ENCODE data around the gene REX1BD.
"Not testable (repeated sequence)": the region's sequence is repeated elsewhere in the genome, so short reads cannot be mapped to it uniquely, and the experiment has no call there.

DNA sequence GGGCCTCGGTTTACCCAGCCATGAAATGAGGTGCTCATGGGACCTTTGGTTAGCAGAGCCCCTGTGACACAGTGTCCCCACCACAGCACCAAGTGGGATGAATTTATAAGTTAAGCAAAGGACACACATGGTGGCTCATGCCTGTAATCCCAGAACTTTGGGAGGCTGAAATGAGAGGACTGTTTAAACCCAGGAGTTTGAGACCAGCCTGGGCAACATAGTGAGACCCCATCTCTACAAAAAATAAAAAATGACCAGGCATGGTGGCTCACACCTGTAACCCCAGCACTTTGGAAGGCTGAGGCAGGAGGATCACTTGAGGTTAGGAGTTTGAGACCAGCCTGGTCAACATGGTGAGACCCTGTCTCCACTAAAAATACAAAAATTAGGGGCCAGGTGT lies 48.4 kb upstream of the REX1BD start:
- TF ChIP-seq, protein P1, sequence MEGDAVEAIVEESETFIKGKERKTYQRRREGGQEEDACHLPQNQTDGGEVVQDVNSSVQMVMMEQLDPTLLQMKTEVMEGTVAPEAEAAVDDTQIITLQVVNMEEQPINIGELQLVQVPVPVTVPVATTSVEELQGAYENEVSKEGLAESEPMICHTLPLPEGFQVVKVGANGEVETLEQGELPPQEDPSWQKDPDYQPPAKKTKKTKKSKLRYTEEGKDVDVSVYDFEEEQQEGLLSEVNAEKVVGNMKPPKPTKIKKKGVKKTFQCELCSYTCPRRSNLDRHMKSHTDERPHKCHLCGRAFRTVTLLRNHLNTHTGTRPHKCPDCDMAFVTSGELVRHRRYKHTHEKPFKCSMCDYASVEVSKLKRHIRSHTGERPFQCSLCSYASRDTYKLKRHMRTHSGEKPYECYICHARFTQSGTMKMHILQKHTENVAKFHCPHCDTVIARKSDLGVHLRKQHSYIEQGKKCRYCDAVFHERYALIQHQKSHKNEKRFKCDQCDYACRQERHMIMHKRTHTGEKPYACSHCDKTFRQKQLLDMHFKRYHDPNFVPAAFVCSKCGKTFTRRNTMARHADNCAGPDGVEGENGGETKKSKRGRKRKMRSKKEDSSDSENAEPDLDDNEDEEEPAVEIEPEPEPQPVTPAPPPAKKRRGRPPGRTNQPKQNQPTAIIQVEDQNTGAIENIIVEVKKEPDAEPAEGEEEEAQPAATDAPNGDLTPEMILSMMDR (IDR thresholded peaks at IDR 0.05) = not testable (repeated sequence)
- TF ChIP-seq POLR2A, EP300 (IDR thresholded peaks at IDR 0.05): not testable (repeated sequence)

Measured in ovary (tissue), 3 donors.